Measurements from ENCODE around the gene OR9Q1. TPM values are rescaled to one million over a fixed set of nuclear protein-coding genes. Genes with fewer than 3 reads are reported as not detected.

OR9Q1 gene
- total and polyA plus RNA-seq, 2 of the 4 experiments (the other 2 are of a cell fraction): not detected

DNA sequence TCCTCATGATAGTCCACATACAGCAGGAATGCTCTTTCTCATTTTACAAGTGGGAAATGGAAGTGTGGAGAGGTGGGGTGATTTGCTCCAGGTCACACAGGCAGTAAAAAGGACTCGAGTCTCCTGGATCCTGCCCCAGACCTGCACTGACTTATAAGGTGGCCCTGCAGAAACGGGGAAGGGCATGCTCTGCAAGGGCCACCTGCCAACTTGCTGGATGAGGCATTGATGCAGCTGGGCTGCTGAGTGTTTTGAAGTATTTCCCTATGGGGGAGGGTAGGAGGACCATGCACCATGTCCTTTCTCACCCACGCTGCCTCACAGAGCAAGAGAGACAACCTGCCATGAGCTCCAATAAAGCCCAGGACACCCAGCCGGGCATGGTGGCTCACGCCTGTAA is 44.0 kb downstream of the OR9Q1 start:
- in situ Hi-C loops (cut with MboI; ENCODE audit: low sequenced_read_pairs) (no loop called here), dilution Hi-C loops (cut with HindIII; ENCODE audit: low sequenced_read_pairs, unreplicated experiment) (no loop called here), intact Hi-C loops (cut with micrococcal nuclease) (loop anchor here (10.0 kb wide), 1 partner anchor 327 kb away; no protein-coding TSS in a partner anchor)
- Histone ChIP-seq H3K18ac (ENCODE audit: low read depth, low read length) (no peak overlapping the region), H3K14ac (replicated peaks; ENCODE audit: low read depth, low read length) (no peak overlapping the region), H2AK9ac (replicated peaks; ENCODE audit: low read depth, low read length, poor library complexity) (no peak overlapping the region), H2BK15ac (ENCODE audit: low read depth, low read length) (no peak overlapping the region), H2BK5ac (ENCODE audit: low read depth, low read length, poor library complexity, severe bottlenecking) (no peak overlapping the region), H3K4me2 (ENCODE audit: low read depth, low read length) (no peak overlapping the region), H3K23ac (ENCODE audit: low read depth, low read length) (no peak overlapping the region), H3K27me3 (ENCODE audit: control insufficient read depth, insufficient read depth, low read length) (no peaks in the 10 kb centered on the region), H4K5ac (ENCODE audit: low read depth, low read length) (no peak overlapping the region; the same call in 1 of the 2 replicates), H3K27ac (ENCODE audit: insufficient read depth, low read length) (no peak overlapping the region), H3K4me1 (ENCODE audit: control insufficient read depth, insufficient read depth, low read length) (no peaks in the 10 kb centered on the region; the same call in 1 of the 2 replicates), H4K20me1 (ENCODE audit: insufficient read depth, low read length) (no peaks in the 10 kb centered on the region), H3K79me1 (ENCODE audit: low read depth in 1 of 2, low read length in 2 of 2) (no peaks in the 10 kb centered on the region), H2AFZ (replicated peaks; ENCODE audit: low read length, poor library complexity) (peak overlapping the region; percentile 1), H3K4ac (ENCODE audit: low read depth, low read length) (no peak overlapping the region), H2AK5ac (ENCODE audit: low read depth, low read length) (no peak overlapping the region), H2BK20ac (ENCODE audit: low read depth, low read length) (no peak overlapping the region), H3K9ac (ENCODE audit: low read depth, low read length) (no peak overlapping the region), H3K9me1 (ENCODE audit: insufficient read depth, low read length) (peaks cover 4% of the 10 kb centered on the region; the same call in 1 of the 2 replicates), H3K36me3 (ENCODE audit: control insufficient read depth, insufficient read depth, low read length) (no peaks in the 10 kb centered on the region), H4K8ac (ENCODE audit: low read depth in 2 of 2, low read length in 2 of 2) (0 out of 4 replicates have a peak overlapping the region, but pooled peaks of 1 of the 2 experiments have one; percentile 0), H4K91ac (ENCODE audit: insufficient read depth, low read depth, low read length) (no peak overlapping the region), H2BK120ac (ENCODE audit: low read depth, low read length) (no peak overlapping the region), H3K56ac (ENCODE audit: extremely low read depth, insufficient read depth, low read length) (no peak overlapping the region), H3K4me3 (ENCODE audit: insufficient read depth, low read depth, low read length) (no peak overlapping the region), H3K9me3 (ENCODE audit: control insufficient read depth, insufficient read depth, low read length) (no peaks in the 10 kb centered on the region)
- ChIA-PET CTCF (interaction anchor here (0.7 kb wide), 2 partner anchors 60 to 182 kb away, joined by 3 read pairs; no protein-coding TSS in a partner anchor), POLR2A (ENCODE audit: unreplicated experiment) (interaction anchor here (0.7 kb wide), 1 partner anchor 39 kb away, joined by 10 read pairs; no protein-coding TSS in a partner anchor)
- WGBS, 2 experiments (ENCODE audit: extremely low coverage in 2 of 2, insufficient read length in 1 of 2): 42% methylated on average over 2 of the region's 5 CpGs; no CpG with 5 or more reads in 1 of the 2 experiments
- peak; percentile 47 for DNase-seq
- ATAC-seq (ENCODE audit: low read depth): no peak; the same call in 1 of the 2 replicates
- TF ChIP-seq, protein P1, sequence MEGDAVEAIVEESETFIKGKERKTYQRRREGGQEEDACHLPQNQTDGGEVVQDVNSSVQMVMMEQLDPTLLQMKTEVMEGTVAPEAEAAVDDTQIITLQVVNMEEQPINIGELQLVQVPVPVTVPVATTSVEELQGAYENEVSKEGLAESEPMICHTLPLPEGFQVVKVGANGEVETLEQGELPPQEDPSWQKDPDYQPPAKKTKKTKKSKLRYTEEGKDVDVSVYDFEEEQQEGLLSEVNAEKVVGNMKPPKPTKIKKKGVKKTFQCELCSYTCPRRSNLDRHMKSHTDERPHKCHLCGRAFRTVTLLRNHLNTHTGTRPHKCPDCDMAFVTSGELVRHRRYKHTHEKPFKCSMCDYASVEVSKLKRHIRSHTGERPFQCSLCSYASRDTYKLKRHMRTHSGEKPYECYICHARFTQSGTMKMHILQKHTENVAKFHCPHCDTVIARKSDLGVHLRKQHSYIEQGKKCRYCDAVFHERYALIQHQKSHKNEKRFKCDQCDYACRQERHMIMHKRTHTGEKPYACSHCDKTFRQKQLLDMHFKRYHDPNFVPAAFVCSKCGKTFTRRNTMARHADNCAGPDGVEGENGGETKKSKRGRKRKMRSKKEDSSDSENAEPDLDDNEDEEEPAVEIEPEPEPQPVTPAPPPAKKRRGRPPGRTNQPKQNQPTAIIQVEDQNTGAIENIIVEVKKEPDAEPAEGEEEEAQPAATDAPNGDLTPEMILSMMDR (conservative IDR thresholded peaks at IDR 0.05; ENCODE audit: low read depth, low read length): no peak
- TF ChIP-seq RCOR1 (IDR thresholded peaks at IDR 0.05; ENCODE audit: insufficient replicate concordance, low read length) (no peak), CEBPB (IDR thresholded peaks at IDR 0.05; ENCODE audit: low read depth, low read length) (no peak)
- no TSS peak for BruUV-seq (replicated peaks)
